Liver (tissue), 9 donors: ENCODE data around the gene NARF. TPM values are rescaled to one million over a fixed set of nuclear protein-coding genes. Genes with fewer than 3 reads are reported as not detected.

ENCODE experiments used
- DNase-seq: peaks from one replicate; pipeline ENCODE4 v3.0.0-alpha.2; 2017; ENCODE audit warnings: low spot score
- H3K27ac ChIP-seq, 2 donors: one replicate each; pipeline ENCODE4 v1.7.0; 2013; ENCODE audit warnings: inconsistent platforms in 2 of 2, low read length in 2 of 2, control low read depth in 1 of 2, low read depth in 1 of 2, mild to moderate bottlenecking in 1 of 2
- H3K27me3 ChIP-seq, 4 donors: one replicate each; pipeline versions ENCODE4 v1.6.1 to v1.7.0; 2013; ENCODE audit warnings: low read length in 3 of 4, inconsistent platforms in 1 of 4, mild to moderate bottlenecking in 1 of 4, moderate library complexity in 1 of 4; ENCODE audit not compliant: control insufficient read depth in 4 of 4, insufficient read depth in 4 of 4
- H3K36me3 ChIP-seq, 4 donors: one replicate each; pipeline versions ENCODE4 v1.6.1 to v1.7.0; 2013; ENCODE audit warnings: low read length in 3 of 4, mild to moderate bottlenecking in 3 of 4, low read depth in 1 of 4, moderate library complexity in 1 of 4; ENCODE audit not compliant: control insufficient read depth in 4 of 4, insufficient read depth in 3 of 4
- H3K4me1 ChIP-seq, 4 donors: one replicate each; pipeline versions ENCODE4 v1.6.1 to v1.7.0; 2013; ENCODE audit warnings: low read length in 3 of 4, mild to moderate bottlenecking in 3 of 4, moderate library complexity in 1 of 4; ENCODE audit not compliant: control insufficient read depth in 4 of 4, insufficient read depth in 4 of 4
- H3K4me3 ChIP-seq, 3 donors: one replicate each; pipeline versions ENCODE4 v1.6.1 to v1.7.0; 2013; ENCODE audit warnings: low read length in 3 of 3, control low read depth in 1 of 3, low read depth in 1 of 3, mild to moderate bottlenecking in 1 of 3
- H3K9ac ChIP-seq, 2 donors: one replicate each; pipeline ENCODE4 v1.7.0; 2013; ENCODE audit warnings: low read length in 2 of 2, mild to moderate bottlenecking in 2 of 2, moderate library complexity in 2 of 2, control low read depth in 1 of 2, low read depth in 1 of 2
- H3K9me3 ChIP-seq, 4 donors: one replicate each; pipeline versions ENCODE4 v1.6.1 to v1.7.0; 2013; ENCODE audit warnings: low read length in 3 of 4; ENCODE audit not compliant: control insufficient read depth in 4 of 4
- ATF3 ChIP-seq: IDR thresholded peaks from 2 replicates; pipeline ENCODE4 v1.6.1; 2016; ENCODE audit warnings: antibody characterized with exemption
- CTCF ChIP-seq: fragments of 150-350 bp; IDR thresholded peaks from 2 replicates; pipeline ENCODE4 v1.5.1; 2017; ENCODE audit warnings: improper control_type of control experiment, low read depth, low read length; ENCODE audit not compliant: missing input control
- EGR1 ChIP-seq, 2 donors: IDR thresholded peaks; 2 replicates each; pipeline ENCODE4 v1.6.1; 2016 to 2018; ENCODE audit warnings: antibody characterized with exemption in 2 of 2, low read depth in 2 of 2
- FOXA1 ChIP-seq: IDR thresholded peaks from 2 replicates; pipeline ENCODE4 v1.6.1; 2016; ENCODE audit warnings: antibody characterized with exemption
- FOXA2 ChIP-seq: IDR thresholded peaks from 2 replicates; pipeline ENCODE4 v1.6.1; 2016; ENCODE audit warnings: antibody characterized with exemption
- GABPA ChIP-seq, 2 donors: IDR thresholded peaks in 1 of 2; conservative IDR thresholded peaks in 1 of 2; 2 replicates each; pipeline ENCODE4 v1.6.1; 2016; ENCODE audit warnings: antibody characterized with exemption in 2 of 2, mild to moderate bottlenecking in 1 of 2, moderate library complexity in 1 of 2
- HNF4A ChIP-seq, 2 donors: conservative IDR thresholded peaks; 2 replicates each; pipeline ENCODE4 v1.6.1; 2016; ENCODE audit warnings: antibody characterized with exemption in 2 of 2, mild to moderate bottlenecking in 2 of 2
- HNF4G ChIP-seq: IDR thresholded peaks from 2 replicates; pipeline ENCODE4 v1.6.1; 2016; ENCODE audit warnings: antibody characterized with exemption
- JUND ChIP-seq, 2 donors: IDR thresholded peaks; 2 replicates each; pipeline ENCODE4 v1.6.1; 2016; ENCODE audit warnings: antibody characterized with exemption in 2 of 2
- MAX ChIP-seq: IDR thresholded peaks from 2 replicates; pipeline ENCODE4 v1.6.1; 2016; ENCODE audit warnings: antibody characterized with exemption
- NR2F2 ChIP-seq: IDR thresholded peaks from 2 replicates; pipeline ENCODE4 v1.6.1; 2016; ENCODE audit warnings: antibody characterized with exemption
- RAD21 ChIP-seq, 2 donors: IDR thresholded peaks; 2 replicates each; pipeline ENCODE4 v1.6.1; 2016; ENCODE audit warnings: antibody characterized with exemption in 2 of 2, mild to moderate bottlenecking in 2 of 2
- REST ChIP-seq: IDR thresholded peaks from 2 replicates; pipeline ENCODE4 v1.6.1; 2016; ENCODE audit warnings: antibody characterized with exemption, mild to moderate bottlenecking
- RXRA ChIP-seq, 2 donors: IDR thresholded peaks; 2 replicates each; pipeline ENCODE4 v1.6.1; 2017 to 2018; ENCODE audit warnings: antibody characterized with exemption in 2 of 2, mild to moderate bottlenecking in 1 of 2
- SP1 ChIP-seq: IDR thresholded peaks from 2 replicates; pipeline ENCODE4 v1.6.1; 2018; ENCODE audit warnings: antibody characterized with exemption, mild to moderate bottlenecking
- TAF1 ChIP-seq: conservative IDR thresholded peaks from 2 replicates; pipeline ENCODE4 v1.6.1; 2016; ENCODE audit warnings: antibody characterized with exemption, mild to moderate bottlenecking
- YY1 ChIP-seq: IDR thresholded peaks from 2 replicates; pipeline ENCODE4 v1.6.1; 2016; ENCODE audit warnings: antibody characterized with exemption, mild to moderate bottlenecking
- ZBTB33 ChIP-seq: IDR thresholded peaks from 2 replicates; pipeline ENCODE4 v1.6.1; 2016; ENCODE audit warnings: antibody characterized with exemption
- WGBS: extraction: QIAGEN DNeasy Blood & Tissue Kit; methylation state at CpG from one replicate; pipeline ENCODE4 v1.1.7; 2013; 5-methylcytosine and 5-hydroxymethylcytosine counted together
- polyA plus RNA-seq, 2 donors: library from polyadenylated mRNA; stranded (reverse) in 1 of 2; unstranded in 1 of 2; fragments of 200-250 nt in 1 of 2; fragments of >200 nt in 1 of 2; fragmentation: Nextera tagmentation in 1 of 2; extraction: Ambion mirVana in 1 of 2; gene quantifications; one replicate each; pipeline versions ENCODE4 v1.2.1 to v1.2.3, GENCODE V29; 2013 to 2015
- total RNA-seq, 2 donors: library from RNA; depleted of rRNA; stranded (reverse); fragments of >200 nt; gene quantifications; one replicate each; pipeline ENCODE4 v1.2.3, GENCODE V29; 2014
- donor health status: healthy.
- donor health status: healthy.
- donor health status: healthy.
- donor health status: healthy.
- donor health status: healthy.

Gene NARF
- total and polyA plus RNA-seq, 4 donors: 19.8 to 87.5 (median 26.2) TPM

GRCh38 chr17:82444941-82445521, 13.5 kb upstream of the NARF start:
- 34% methylated on average over 19 of the region's 19 CpGs for WGBS
- Histone ChIP-seq H3K4me3 (peak overlapping the region in 1 of 3 donors; percentile 0), H3K9me3 (no peaks in the 10 kb centered on the region), H3K36me3 (peaks cover 0 to 10% (median 2%) of the 10 kb centered on the region in 4 donors), H3K27me3 (no peaks in the 10 kb centered on the region), H3K27ac (peak overlapping the region; percentile 75 to 79), H3K4me1 (peaks cover 17 to 51% (median 38%) of the 10 kb centered on the region in 4 donors), H3K9ac (no peak overlapping the region)
- TF ChIP-seq REST: no peak
- no peak for TF ChIP-seq CTCF
- no peak for TF ChIP-seq GABPA (IDR thresholded peaks at IDR 0.05 in 1 of 2, conservative IDR thresholded peaks at IDR 0.05 in 1 of 2)
- TF ChIP-seq ZBTB33: no peak
- TF ChIP-seq RAD21 (IDR thresholded peaks at IDR 0.05): no peak
- no peak for TF ChIP-seq HNF4G
- TF ChIP-seq HNF4A (conservative IDR thresholded peaks at IDR 0.05): peak in 1 of 2 donors; percentile 29
- no peak for TF ChIP-seq MAX
- peak in 1 of 2 donors; percentile 75 for TF ChIP-seq EGR1 (IDR thresholded peaks at IDR 0.05; ENCODE audit: low read depth in 2 of 2)
- TF ChIP-seq FOXA1: no peak
- no peak for TF ChIP-seq TAF1
- no peak for TF ChIP-seq NR2F2
- TF ChIP-seq FOXA2: no peak
- TF ChIP-seq SP1: peak; percentile 10
- TF ChIP-seq YY1: no peak
- no peak for TF ChIP-seq JUND (IDR thresholded peaks at IDR 0.05)
- peak; percentile 72 to 79 for TF ChIP-seq RXRA (IDR thresholded peaks at IDR 0.05)
- no peak for TF ChIP-seq ATF3
- DNase-seq: no peak
